Chondrocyte (in vitro differentiated cells): ENCODE results near the gene NDUFS6. TPM values are rescaled to one million over a fixed set of nuclear protein-coding genes. Genes with fewer than 3 reads are reported as not detected.
A peak's percentile ranks its signal among the peaks of the same experiment; 100 is the strongest.

ENCODE experiments used
- DNase-seq: peaks from one replicate; pipeline ENCODE4 v3.0.0; 2021; ENCODE audit warnings: mixed read lengths, low spot score
- H3K27ac Mint-ChIP-seq: one replicate; pipeline ENCODE4 v1.8.0; 2021; ENCODE audit warnings: mild to moderate bottlenecking, moderate library complexity, mixed read lengths; ENCODE audit not compliant: unreplicated experiment
- H3K27me3 Mint-ChIP-seq: 2 replicates; pipeline ENCODE4 v1.8.0; 2021; ENCODE audit warnings: low read depth, mixed read lengths
- H3K36me3 Mint-ChIP-seq: 2 replicates; pipeline ENCODE4 v1.8.0; 2021; ENCODE audit warnings: low read depth, mixed read lengths
- H3K4me1 Mint-ChIP-seq: 2 replicates; pipeline ENCODE4 v1.8.0; 2021; ENCODE audit warnings: low read depth, mild to moderate bottlenecking, mixed read lengths
- H3K4me3 Mint-ChIP-seq: one replicate; pipeline ENCODE4 v1.8.0; 2021; ENCODE audit warnings: mild to moderate bottlenecking, moderate library complexity, mixed read lengths; ENCODE audit not compliant: unreplicated experiment
- H3K9me3 Mint-ChIP-seq: 2 replicates; pipeline ENCODE4 v1.8.0; 2021; ENCODE audit warnings: low read depth, mixed read lengths
- CTCF ChIP-seq: fragments of 200-600 bp; sonication (generic); IDR thresholded peaks from 2 replicates; pipeline ENCODE4 v1.5.0; 2021; ENCODE audit warnings: antibody characterized with exemption, mild to moderate bottlenecking, moderate library complexity
- total RNA-seq: library from RNA; stranded (reverse); gene quantifications from 3 replicates; pipeline ENCODE4 v1.2.1, GENCODE V29; 2021

Gene NDUFS6
- total RNA-seq, 1 donor from 2014 or later, result 25.7 TPM

GRCh38 chr5:1762883-1763547 lies 38.2 kb upstream of the NDUFS6 start:
- no peak for TF ChIP-seq CTCF
- Mint-ChIP-seq H3K9me3 (peaks cover 7% of the 10 kb centered on the region), H3K27ac (no peak overlapping the region), H3K36me3 (no peaks in the 10 kb centered on the region), H3K27me3 (peaks cover 19% of the 10 kb centered on the region), H3K4me3 (no peak overlapping the region), H3K4me1 (peaks cover 2% of the 10 kb centered on the region)
- DNase-seq, result peak; percentile 54

GRCh38 chr5:1763548-1763911 lies 37.7 kb upstream of the NDUFS6 start:
- peaks cover 2% of the 10 kb centered on the region for H3K9me3 Mint-ChIP-seq
- H3K36me3 Mint-ChIP-seq, result no peaks in the 10 kb centered on the region
- DNase-seq, result peak; percentile 59
- no peak overlapping the region for H3K27ac Mint-ChIP-seq
- H3K4me1 Mint-ChIP-seq, result peaks cover 2% of the 10 kb centered on the region
- peak; percentile 86 for TF ChIP-seq CTCF
- H3K27me3 Mint-ChIP-seq, result peaks cover 19% of the 10 kb centered on the region
- H3K4me3 Mint-ChIP-seq, result no peak overlapping the region

GRCh38 chr5:1763960-1764605 lies 37.1 kb upstream of the NDUFS6 start:
- DNase-seq, result peak; percentile 85
- Mint-ChIP-seq H3K4me3 (no peak overlapping the region), H3K4me1 (peaks cover 2% of the 10 kb centered on the region), H3K27ac (no peak overlapping the region), H3K9me3 (no peaks in the 10 kb centered on the region), H3K27me3 (peaks cover 19% of the 10 kb centered on the region), H3K36me3 (no peaks in the 10 kb centered on the region)
- TF ChIP-seq CTCF, result peak; percentile 3

GRCh38 chr5:1764606-1764960 lies 36.6 kb upstream of the NDUFS6 start:
- peaks cover 20% of the 10 kb centered on the region for H3K27me3 Mint-ChIP-seq
- no peaks in the 10 kb centered on the region for H3K9me3 Mint-ChIP-seq
- TF ChIP-seq CTCF, result no peak
- peak; percentile 86 for DNase-seq
- H3K4me1 Mint-ChIP-seq, result peaks cover 2% of the 10 kb centered on the region
- H3K27ac Mint-ChIP-seq, result no peak overlapping the region
- H3K4me3 Mint-ChIP-seq, result no peak overlapping the region
- no peaks in the 10 kb centered on the region for H3K36me3 Mint-ChIP-seq

GRCh38 chr5:1765141-1765879 lies 35.9 kb upstream of the NDUFS6 start:
- peak; percentile 66 for DNase-seq
- no peak for TF ChIP-seq CTCF
- peaks cover 25% of the 10 kb centered on the region for H3K27me3 Mint-ChIP-seq
- no peaks in the 10 kb centered on the region for H3K9me3 Mint-ChIP-seq
- peaks cover 2% of the 10 kb centered on the region for H3K4me1 Mint-ChIP-seq
- no peak overlapping the region for H3K4me3 Mint-ChIP-seq
- no peak overlapping the region for H3K27ac Mint-ChIP-seq
- no peaks in the 10 kb centered on the region for H3K36me3 Mint-ChIP-seq
